H1 (cell line): Measurements from ENCODE around the gene GRK5. TPM values are rescaled to one million over a fixed set of nuclear protein-coding genes. Genes with fewer than 3 reads are reported as not detected.

Experiments
- CTCF ChIA-PET: fragments of 300-600 bp; sonication (Branson Sonifier 250); formaldehyde crosslinking; loops from one replicate; lab custom pipeline; 2021; ENCODE audit not compliant: partially characterized antibody; lab: Charles Lee
- POLR2A ChIA-PET: fragments of 300-600 bp; sonication (Branson Sonifier 250); formaldehyde crosslinking; loops from one replicate; lab custom pipeline; 2021; ENCODE audit warnings: inconsistent platforms; ENCODE audit not compliant: partially characterized antibody; lab: Charles Lee
- DNase-seq, 2 experiments: peaks; one replicate each; pipeline versions ENCODE4 v3.0.0 to v3.0.0-alpha.2; 2010 to 2022; ENCODE audit warnings: low spot score in 2 of 2, low read depth in 1 of 2, mixed read lengths in 1 of 2
- FAIRE-seq: peaks from 2 replicates; lab custom pipeline; 2011; peaks lifted over from hg19 to GRCh38; lab: Jason Lieb, UNC
- H2AFZ ChIP-seq: 2 replicates; pipeline ENCODE4 v1.8.1; 2012; ENCODE audit warnings: low read length, inconsistent platforms
- H2AK5ac ChIP-seq: 2 replicates; pipeline ENCODE4 v1.6.1; 2013; ENCODE audit warnings: low read depth, low read length
- H2BK120ac ChIP-seq: replicated peaks from 2 replicates; pipeline ENCODE3; 2013; ENCODE audit warnings: low read depth, low read length, inconsistent platforms
- H2BK12ac ChIP-seq: 2 replicates; pipeline ENCODE4 v1.6.1; 2013; ENCODE audit warnings: low read depth, low read length
- H2BK15ac ChIP-seq: 2 replicates; pipeline ENCODE4 v1.6.1; 2013; ENCODE audit warnings: low read length
- H2BK20ac ChIP-seq: 2 replicates; pipeline ENCODE4 v1.6.1; 2013; ENCODE audit warnings: low read length
- H2BK5ac ChIP-seq: 2 replicates; pipeline ENCODE4 v1.6.1; 2013; ENCODE audit warnings: low read depth, low read length
- H3K14ac ChIP-seq: 2 replicates; pipeline ENCODE4 v1.6.1; 2013; ENCODE audit warnings: inconsistent platforms; ENCODE audit not compliant: insufficient read length
- H3K18ac ChIP-seq: 2 replicates; pipeline ENCODE4 v1.6.1; 2013; ENCODE audit warnings: low read length; ENCODE audit errors: extremely low read depth
- H3K23ac ChIP-seq: 2 replicates; pipeline ENCODE4 v1.6.1; 2013; ENCODE audit warnings: inconsistent platforms; ENCODE audit not compliant: insufficient read length
- H3K23me2 ChIP-seq: 2 replicates; pipeline ENCODE4 v1.6.1; 2013; ENCODE audit warnings: low read depth, low read length
- H3K27ac ChIP-seq: 2 replicates; pipeline ENCODE4 v1.6.1; 2011; ENCODE audit warnings: low read depth, low read length, inconsistent platforms
- H3K27me3 ChIP-seq, 4 experiments: replicated peaks in 1 of 4; 1 replicate in 1 of 4; 2 replicates in 3 of 4; pipeline versions ENCODE4 v1.6.1 to v1.8.1; 2011 to 2013; ENCODE audit warnings: low read length in 3 of 4, mild to moderate bottlenecking in 3 of 4, inconsistent platforms in 2 of 4, mixed read lengths in 2 of 4, moderate library complexity in 1 of 4; ENCODE audit not compliant: control insufficient read depth in 3 of 4, insufficient read depth in 3 of 4; ENCODE audit errors: extremely low read depth in 1 of 4
- H3K36me3 ChIP-seq, 4 experiments: 2 replicates each; pipeline versions ENCODE4 v1.6.1 to v1.8.1; 2011 to 2013; ENCODE audit warnings: mild to moderate bottlenecking in 4 of 4, low read length in 3 of 4, moderate library complexity in 2 of 4, control low read depth in 1 of 4, inconsistent platforms in 1 of 4; ENCODE audit not compliant: insufficient read depth in 4 of 4, control insufficient read depth in 2 of 4
- H3K4ac ChIP-seq: replicated peaks from 2 replicates; pipeline ENCODE3; 2013; ENCODE audit warnings: low read length, low read depth, mixed read lengths, inconsistent platforms; ENCODE audit not compliant: insufficient read length
- H3K4me1 ChIP-seq, 4 experiments: replicated peaks in 1 of 4; 1 replicate in 1 of 4; 2 replicates in 3 of 4; pipeline versions ENCODE4 v1.6.1 to v1.8.1; 2011 to 2013; ENCODE audit warnings: low read length in 3 of 4, inconsistent platforms in 2 of 4, mixed read lengths in 1 of 4; ENCODE audit not compliant: insufficient read depth in 4 of 4, control insufficient read depth in 3 of 4
- H3K4me2 ChIP-seq, 2 experiments: 2 replicates each; pipeline versions ENCODE4 v1.6.1 to v1.8.1; 2011 to 2013; ENCODE audit warnings: low read depth in 2 of 2, low read length in 2 of 2, control low read depth in 1 of 2, inconsistent platforms in 1 of 2, mild to moderate bottlenecking in 1 of 2; ENCODE audit not compliant: insufficient read depth in 1 of 2
- H3K4me3 ChIP-seq, 4 experiments: fragments of 200-600, 300-600 bp in 1 of 4; sonication (generic), shearing (Covaris generic), sonication (Bioruptor Twin) in 1 of 4; 2 replicates each; pipeline versions ENCODE4 v1.5.1 to v1.8.1; 2011 to 2016; ENCODE audit warnings: low read length in 4 of 4, low read depth in 3 of 4, control low read depth in 2 of 4, inconsistent platforms in 2 of 4, mild to moderate bottlenecking in 2 of 4, mixed read lengths in 1 of 4, moderate library complexity in 1 of 4; ENCODE audit not compliant: insufficient read depth in 2 of 4; ENCODE audit errors: extremely low read depth in 1 of 4
- H3K56ac ChIP-seq: replicated peaks from 2 replicates; pipeline ENCODE3; 2013; ENCODE audit warnings: low read depth, mild to moderate bottlenecking, mixed read lengths, low read length, inconsistent platforms; ENCODE audit not compliant: insufficient read length
- H3K79me1 ChIP-seq: 2 replicates; pipeline ENCODE4 v1.6.1; 2013; ENCODE audit warnings: low read depth, low read length, control low read depth
- H3K79me2 ChIP-seq, 2 experiments: 2 replicates each; pipeline versions ENCODE4 v1.6.1 to v1.8.1; 2012 to 2013; ENCODE audit warnings: low read length in 2 of 2, mild to moderate bottlenecking in 2 of 2, inconsistent platforms in 1 of 2; ENCODE audit not compliant: insufficient read depth in 2 of 2, control insufficient read depth in 1 of 2
- H3K9ac ChIP-seq, 4 experiments: replicated peaks in 1 of 4; 1 replicate in 1 of 4; 2 replicates in 3 of 4; pipeline versions ENCODE4 v1.6.1 to v1.8.1; 2011 to 2013; ENCODE audit warnings: low read depth in 3 of 4, low read length in 3 of 4, control low read depth in 2 of 4, mild to moderate bottlenecking in 2 of 4, moderate library complexity in 2 of 4, inconsistent platforms in 1 of 4; ENCODE audit errors: extremely low read depth in 1 of 4
- H3K9me3 ChIP-seq, 2 experiments: 2 replicates each; pipeline versions ENCODE4 v1.6.1 to v1.8.1; 2012 to 2013; ENCODE audit warnings: mild to moderate bottlenecking in 2 of 2, moderate library complexity in 2 of 2, control low read depth in 1 of 2, inconsistent platforms in 1 of 2, low read depth in 1 of 2, low read length in 1 of 2, mixed read lengths in 1 of 2; ENCODE audit not compliant: insufficient read depth in 2 of 2
- H4K20me1 ChIP-seq, 2 experiments: replicated peaks in 1 of 2; 2 replicates each; pipeline versions ENCODE3 to v1.8.1; 2011 to 2013; ENCODE audit warnings: inconsistent platforms in 2 of 2, low read length in 2 of 2, mild to moderate bottlenecking in 1 of 2; ENCODE audit not compliant: insufficient read depth in 2 of 2, control insufficient read depth in 1 of 2
- H4K5ac ChIP-seq: 2 replicates; pipeline ENCODE4 v1.6.1; 2013; ENCODE audit warnings: low read length, low read depth, mixed read lengths, inconsistent platforms; ENCODE audit not compliant: insufficient read length
- H4K8ac ChIP-seq: 2 replicates; pipeline ENCODE4 v1.8.0; 2013; ENCODE audit warnings: mild to moderate bottlenecking, moderate library complexity, low read length, inconsistent platforms; ENCODE audit not compliant: insufficient read depth; ENCODE audit errors: extremely low read depth
- H4K91ac ChIP-seq: replicated peaks from 2 replicates; pipeline ENCODE3; 2013; ENCODE audit warnings: low read length, mixed read lengths, inconsistent platforms; ENCODE audit not compliant: insufficient read length
- JUND ChIP-seq: IDR thresholded peaks from 2 replicates; pipeline ENCODE4 v1.6.1; 2011; ENCODE audit warnings: mild to moderate bottlenecking, improper control_type of control experiment, low read length
- RNF2 ChIP-seq: fragments of 200-900, 300-1000 bp; sonication (generic); IDR thresholded peaks from 2 replicates; pipeline ENCODE4 v1.7.1; 2016; ENCODE audit warnings: borderline replicate concordance, low read depth, mild to moderate bottlenecking, antibody characterized with exemption, low read length; ENCODE audit not compliant: poor library complexity, severe bottlenecking; ENCODE audit errors: missing control alignments
- SP1 ChIP-seq: IDR thresholded peaks from 2 replicates; pipeline ENCODE4 v1.6.1; 2011; ENCODE audit warnings: low read depth, low read length
- SRF ChIP-seq: IDR thresholded peaks from 2 replicates; pipeline ENCODE4 v1.6.1; 2011; ENCODE audit warnings: mild to moderate bottlenecking, low read depth, low read length, moderate library complexity
- WGBS, 2 experiments: shearing (Covaris generic) in 1 of 2; methylation state at CpG; one replicate each; pipeline versions ENCODE4 v1.1.6 to v1.1.7; 2013 to 2015; ENCODE audit warnings: low lambda C conversion rate in 2 of 2, mixed read lengths in 2 of 2, inconsistent platforms in 1 of 2, low coverage in 1 of 2, missing lambda C conversion rate in 1 of 2; ENCODE audit not compliant: insufficient replicate concordance in 2 of 2, insufficient coverage in 1 of 2, insufficient read length in 1 of 2; ENCODE audit errors: extremely low coverage in 1 of 2, missing lambda C conversion rate in 1 of 2; 5-methylcytosine and 5-hydroxymethylcytosine counted together
- polyA plus RNA-seq, 7 experiments: library from polyadenylated mRNA; depleted of rRNA in 3 of 7; stranded (reverse) in 5 of 7; unstranded in 2 of 7; fragments of >200 nt in 5 of 7; fragments of 200-250 nt in 2 of 7; gene quantifications; 1 replicate in 5 of 7; 2 replicates in 1 of 7; 4 replicates in 1 of 7; pipeline versions ENCODE4 v1.2.1 to v1.2.3, GENCODE V29; 2011 to 2013; ENCODE audit warnings: missing spikeins in 2 of 7, mixed read lengths in 2 of 7
- total RNA-seq: library from RNA; stranded (reverse); fragmentation: NEBNext Ultra II Directional; extraction: Animal tissue kit (Norgen Biotek cat#: 25700); gene quantifications from 2 replicates; pipeline ENCODE4 v1.2.1, GENCODE V29; 2021

The GRK5 gene
- total and polyA plus RNA-seq, 2 of the 8 experiments (the other 6 are each of a cell fraction or from before 2014, with no cell fraction given): 0.54 to 2.5 TPM

DNA sequence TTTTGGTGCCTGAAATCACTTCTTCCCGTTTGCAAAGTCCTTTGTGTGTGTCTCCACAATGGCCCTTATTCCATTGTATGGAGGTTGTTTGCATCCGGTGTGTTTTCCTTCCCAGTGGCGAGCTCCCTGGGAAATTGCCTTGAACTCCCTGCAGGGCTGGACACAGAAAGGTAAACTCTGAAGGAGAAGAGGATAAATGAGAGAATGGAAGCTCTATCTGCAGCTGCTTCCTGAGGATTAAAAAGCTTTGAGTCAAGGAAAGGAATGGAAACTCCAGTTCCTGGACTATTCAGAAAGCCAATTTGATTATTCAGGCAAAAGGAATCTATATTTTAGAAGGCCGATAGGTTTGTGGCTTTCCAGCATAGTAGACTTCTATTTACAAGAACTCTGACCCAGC lies 4.4 kb upstream of the GRK5 start:
- Histone ChIP-seq H3K18ac (no peak overlapping the region), H4K5ac (no peak overlapping the region), H3K9ac (no peak overlapping the region), H2AK5ac (no peak overlapping the region), H4K20me1 (no peaks in the 10 kb centered on the region), H2BK120ac (no peak overlapping the region), H3K4me3 (no peak overlapping the region), H2AFZ (no peak overlapping the region), H4K91ac (no peak overlapping the region), H2BK12ac (no peak overlapping the region), H2BK20ac (no peak overlapping the region), H3K23ac (no peak overlapping the region), H3K79me2 (no peaks in the 10 kb centered on the region), H3K23me2 (peaks cover 4% of the 10 kb centered on the region; the same call in 1 of the 2 replicates), H3K27me3 (peaks cover 0 to 4% (median 2%) of the 10 kb centered on the region in 4 experiments; a peak in 5 of 7 replicates), H3K56ac (no peak overlapping the region), H3K4me2 (no peak overlapping the region), H3K14ac (no peak overlapping the region), H3K9me3 (no peaks in the 10 kb centered on the region), H3K27ac (no peak overlapping the region), H3K79me1 (no peaks in the 10 kb centered on the region), H3K4ac (no peak overlapping the region), H3K4me1 (peaks cover 0 to 3% (median under 1%) of the 10 kb centered on the region in 4 experiments; a peak in 4 of 7 replicates)
- WGBS, 2 experiments: 78% methylated on average over 4 of the region's 4 CpGs; no CpG with 5 or more reads in 1 of the 2 experiments
- POLR2A ChIA-PET: interaction anchor here (0.6 kb wide), 1 partner anchor 149 kb away, joined by 3 read pairs; no protein-coding TSS in a partner anchor
- no peak for DNase-seq
- FAIRE-seq: no peak
- TF ChIP-seq JUND (no peak), RNF2 (no peak), SP1 (no peak), SRF (no peak)
- TF ChIP-seq, all 59 proteins: peak for 0
- no peak overlapping the region for H4K8ac ChIP-seq
- CTCF ChIA-PET: interaction anchor here (0.8 to 10.9 kb wide), 11 partner anchors 14 to 326 kb away, joined by 3 to 272 read pairs (median 4); no protein-coding TSS in a partner anchor
- H2BK15ac ChIP-seq: no peak overlapping the region
- no peaks in the 10 kb centered on the region for H3K36me3 ChIP-seq
- H2BK5ac ChIP-seq: no peak overlapping the region
